GM19463 (cell line): Measurements from ENCODE around the gene PPP1R15A.
"Not testable (repeated sequence)": the region's sequence is repeated elsewhere in the genome, so short reads cannot be mapped to it uniquely, and the experiment has no call there.

ENCODE experiments used
- ATAC-seq: cut with Tn5 transposase; IDR thresholded peaks from one replicate; pipeline ENCODE4 v1.9.1; 2021; ENCODE audit warnings: mild to moderate bottlenecking, moderate library complexity; ENCODE audit not compliant: unreplicated experiment

Gene PPP1R15A

DNA sequence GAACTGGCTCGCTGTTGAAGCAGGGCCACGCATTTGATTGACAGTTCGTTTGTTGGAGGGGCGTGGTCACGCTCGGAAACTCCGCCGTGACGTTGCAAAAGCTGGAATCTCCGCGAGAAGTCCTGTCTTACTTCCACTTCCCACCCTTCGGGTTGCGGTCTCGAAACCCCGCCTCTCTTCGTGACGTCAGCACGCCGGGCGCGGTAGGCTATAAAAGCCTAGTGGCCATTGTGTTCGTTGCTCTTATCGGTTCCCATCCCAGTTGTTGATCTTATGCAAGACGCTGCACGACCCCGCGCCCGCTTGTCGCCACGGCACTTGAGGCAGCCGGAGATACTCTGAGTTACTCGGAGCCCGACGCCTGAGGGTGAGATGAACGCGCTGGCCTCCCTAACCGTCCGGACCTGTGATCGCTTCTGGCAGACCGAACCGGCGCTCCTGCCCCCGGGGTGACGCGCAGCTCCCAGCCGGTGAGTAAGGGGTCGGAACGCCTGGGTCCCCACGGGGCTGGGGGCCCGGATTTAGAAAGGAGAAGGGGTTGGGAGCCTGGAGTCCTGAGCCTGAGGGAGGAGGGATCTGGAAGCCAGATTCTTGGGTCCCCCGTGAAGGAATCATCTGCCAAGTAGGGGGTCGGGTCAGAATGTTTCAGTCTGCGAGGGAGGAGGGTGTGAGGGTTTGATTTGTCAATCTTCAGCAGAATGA is at the start of gene PPP1R15A:
PPP1R15A (plus strand) TSS at position 240 of the 702 bp plus-strand sequence. CDS start 813 bp downstream, outside the sequence.
- peak; percentile 36 for ATAC-seq

DNA sequence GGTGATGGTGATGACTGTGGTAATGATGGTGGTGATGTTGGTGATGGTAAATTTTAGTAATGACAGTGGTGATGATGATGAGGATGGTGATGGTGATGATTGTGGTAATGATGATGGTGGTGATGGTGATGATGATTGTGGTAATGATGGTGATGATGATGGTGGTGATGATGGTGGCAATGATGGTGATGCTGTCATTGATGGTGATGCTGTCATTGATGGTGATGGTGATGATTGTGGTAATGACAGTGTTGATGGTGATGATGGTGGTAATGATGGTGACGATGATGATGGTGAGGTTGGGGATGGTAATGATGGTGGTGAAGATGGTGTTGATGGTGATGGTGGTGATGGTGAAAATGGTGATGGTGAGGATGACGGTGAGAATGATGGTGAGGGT is 49.7 kb upstream of the PPP1R15A start:
- no peak for ATAC-seq

DNA sequence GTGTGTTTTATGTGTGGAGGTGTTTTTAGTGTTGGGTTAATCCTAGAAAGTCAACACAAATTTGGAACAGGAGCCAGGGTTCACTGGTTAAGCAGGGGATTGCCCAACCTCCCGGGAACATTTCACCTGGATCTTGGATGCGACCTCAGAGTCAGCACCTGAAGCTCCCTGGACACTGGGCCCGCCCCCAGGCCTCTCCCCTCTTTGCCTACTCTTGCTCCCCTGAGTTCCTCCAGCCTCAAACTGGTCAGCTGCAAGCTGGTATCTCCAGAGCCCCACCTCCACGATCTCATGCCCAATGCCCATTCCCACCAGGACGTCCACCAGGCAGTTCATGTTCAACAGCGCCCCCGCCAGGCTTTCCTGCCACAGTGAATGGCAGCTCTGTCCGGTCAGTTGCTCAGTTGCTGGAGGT is 45.6 kb upstream of the PPP1R15A start:
- ATAC-seq, result no peak

DNA sequence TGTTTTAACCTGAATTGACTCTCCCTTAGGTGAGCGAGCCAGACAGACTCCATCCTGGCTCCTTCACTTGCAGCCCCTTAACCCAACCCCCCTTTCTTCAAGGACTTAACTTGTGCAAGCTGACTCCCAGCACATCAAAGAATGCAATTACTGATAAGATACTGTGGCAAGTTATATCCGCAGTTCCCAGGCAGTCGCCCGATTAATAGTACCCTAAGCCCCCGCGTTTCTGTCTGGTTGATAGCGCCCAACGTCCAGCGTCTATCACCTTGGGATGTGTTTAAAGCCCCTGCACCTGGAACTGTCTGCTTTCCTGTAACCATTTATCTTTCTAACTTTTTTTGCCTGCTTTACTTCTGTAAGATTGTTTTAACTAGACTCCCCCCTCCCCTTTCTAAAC is 42.1 kb upstream of the PPP1R15A start:
- no peak for ATAC-seq

DNA sequence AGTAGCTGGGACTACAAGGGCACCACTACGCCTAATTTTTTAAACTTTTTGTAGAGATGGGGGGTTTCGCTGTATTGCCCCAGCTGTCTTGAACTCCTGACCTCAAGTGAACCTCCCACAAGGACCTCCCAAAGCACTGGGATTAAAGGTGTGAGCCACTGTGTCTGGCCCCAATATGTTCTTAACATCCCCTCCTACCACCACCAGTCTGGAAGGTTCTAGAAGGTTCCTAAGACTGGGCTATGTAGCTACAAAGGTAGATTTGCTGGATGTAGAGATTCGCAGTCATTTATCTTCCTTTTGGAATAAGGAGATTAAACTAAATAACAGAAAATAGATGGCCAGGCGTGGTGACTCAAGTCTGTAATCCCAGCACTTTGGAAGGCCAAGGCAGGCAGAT is 41.3 kb upstream of the PPP1R15A start:
- no peak for ATAC-seq

DNA sequence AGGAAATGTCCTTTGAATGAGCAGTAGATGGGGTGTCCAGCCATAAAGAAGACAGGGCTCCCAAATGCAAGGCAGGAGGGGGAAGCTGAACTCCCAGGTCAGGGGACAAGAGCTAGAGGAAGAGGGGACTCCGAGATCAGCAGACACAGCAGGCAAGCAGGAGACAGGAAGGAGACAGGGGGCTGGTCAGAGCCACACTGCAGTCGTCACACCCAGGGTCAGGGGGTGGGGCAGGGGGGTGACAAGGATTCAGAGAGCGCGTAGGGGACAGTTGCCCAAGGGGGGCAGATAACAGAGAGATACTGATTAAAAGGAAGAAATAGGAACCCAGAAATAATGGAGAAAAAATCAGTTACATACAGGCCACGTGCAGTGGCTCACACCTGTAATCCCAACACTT is 39.2 kb upstream of the PPP1R15A start:
- no peak for ATAC-seq

DNA sequence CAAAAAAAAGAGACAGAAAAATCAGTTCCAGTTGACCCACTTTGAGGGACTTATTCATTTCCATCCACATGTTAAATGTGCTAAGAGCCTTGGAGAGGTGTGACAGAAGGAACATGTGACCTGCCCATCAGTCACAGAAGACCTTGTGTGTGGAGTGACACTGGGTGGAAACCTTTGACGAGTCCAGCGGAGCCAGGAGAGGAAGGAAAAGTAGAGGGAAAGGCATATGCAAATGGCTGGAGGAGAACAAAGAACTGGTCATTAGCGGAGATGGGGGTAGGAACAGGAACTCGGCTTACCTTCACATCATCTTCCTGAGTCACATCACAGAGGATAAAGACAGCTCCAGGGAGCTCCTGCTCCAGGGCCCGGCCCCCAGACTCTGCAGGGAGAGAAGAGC is 38.2 kb upstream of the PPP1R15A start:
- ATAC-seq, result no peak

DNA sequence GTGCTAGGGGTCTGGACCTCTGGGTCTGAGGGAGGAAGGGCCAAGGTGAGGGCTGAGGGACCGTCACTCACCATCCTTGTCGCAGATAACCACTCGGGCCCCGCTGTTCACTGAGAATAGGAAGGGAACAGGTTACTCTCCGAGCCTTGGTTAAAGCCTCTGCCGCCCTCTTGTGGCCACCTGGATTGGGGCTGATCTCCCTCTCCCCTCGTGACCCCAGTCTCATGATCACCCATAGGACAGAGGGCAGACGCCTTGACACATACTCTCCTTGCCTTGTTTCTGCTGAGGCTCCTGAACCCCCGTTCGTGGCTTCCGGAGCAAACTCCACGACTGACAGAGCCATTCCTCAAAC is 36.5 kb upstream of the PPP1R15A start:
- ATAC-seq, result peak; percentile 75

DNA sequence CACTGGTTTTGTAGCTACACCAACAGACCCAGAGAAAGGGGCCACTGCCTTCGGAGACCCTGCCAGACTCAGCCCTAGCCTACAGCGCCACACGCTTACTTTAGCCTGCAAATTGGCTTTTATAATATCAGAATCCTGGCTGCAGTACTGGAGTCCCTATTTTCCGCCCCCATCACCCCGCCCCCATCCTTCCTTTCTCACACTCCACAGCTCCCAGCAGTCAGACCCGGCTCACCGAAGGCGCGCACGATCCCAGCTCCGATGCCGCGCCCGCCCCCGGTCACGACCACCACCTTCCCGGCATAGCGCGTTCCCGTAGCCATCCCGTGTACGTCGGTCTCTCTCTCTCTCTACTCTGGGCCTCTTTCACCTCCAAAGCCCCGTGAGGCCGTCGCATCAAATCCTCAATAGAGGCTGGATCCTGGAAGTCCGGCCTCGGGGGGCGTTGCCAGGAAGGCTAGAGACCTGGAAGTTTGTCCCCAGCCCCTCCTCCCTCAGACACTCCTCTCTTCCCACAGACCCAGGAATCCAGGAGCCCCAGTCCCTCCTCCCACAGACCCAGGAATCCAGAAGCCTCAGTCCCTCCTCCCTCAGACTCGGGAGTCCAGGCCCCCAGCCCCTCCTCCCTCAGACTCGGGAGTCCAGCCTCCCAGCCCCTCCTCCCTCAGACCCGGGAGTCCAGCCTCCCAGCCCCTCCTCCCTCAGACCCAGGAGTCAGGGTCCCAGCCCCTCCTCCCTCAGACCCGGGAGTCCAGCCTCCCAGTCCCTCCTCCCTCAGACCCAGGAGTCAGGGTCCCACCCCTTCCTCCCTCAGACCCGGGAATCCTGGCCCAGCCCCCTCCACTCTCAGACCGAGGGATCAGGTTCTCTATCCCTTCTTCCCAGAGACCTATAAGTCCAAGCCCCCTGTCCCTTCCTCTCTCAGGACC is 35.9 kb upstream of the PPP1R15A start, which contains the start of gene HSD17B14:
HSD17B14 (minus strand) TSS at position 403 of the 929 bp plus-strand sequence; CDS start at position 323, 80 bp downstream.
- peak; percentile 12 for ATAC-seq

DNA sequence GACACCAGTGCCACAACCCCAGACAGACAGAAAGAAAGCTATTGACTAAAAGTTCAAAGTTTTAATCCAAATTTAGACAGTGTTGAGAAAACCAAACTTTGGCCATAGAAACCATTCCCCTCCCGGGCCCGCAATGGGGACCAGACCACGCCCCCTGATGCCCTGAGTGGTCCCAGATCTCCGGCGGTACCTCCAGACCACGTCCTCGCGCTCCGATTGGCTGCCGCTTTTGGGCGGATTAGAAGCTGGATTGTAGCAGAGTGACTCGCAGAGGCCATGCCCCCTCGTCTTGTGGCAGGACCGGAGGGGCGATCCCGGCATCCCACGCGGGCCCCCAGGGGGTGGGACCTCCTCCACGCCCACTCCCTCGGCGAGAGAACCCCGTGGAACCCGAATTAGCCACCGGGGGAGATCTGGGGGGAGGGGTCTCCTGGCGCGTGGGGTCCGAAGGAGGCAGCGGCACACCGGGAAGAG is 35.1 kb upstream of the PPP1R15A start:
- no peak for ATAC-seq

DNA sequence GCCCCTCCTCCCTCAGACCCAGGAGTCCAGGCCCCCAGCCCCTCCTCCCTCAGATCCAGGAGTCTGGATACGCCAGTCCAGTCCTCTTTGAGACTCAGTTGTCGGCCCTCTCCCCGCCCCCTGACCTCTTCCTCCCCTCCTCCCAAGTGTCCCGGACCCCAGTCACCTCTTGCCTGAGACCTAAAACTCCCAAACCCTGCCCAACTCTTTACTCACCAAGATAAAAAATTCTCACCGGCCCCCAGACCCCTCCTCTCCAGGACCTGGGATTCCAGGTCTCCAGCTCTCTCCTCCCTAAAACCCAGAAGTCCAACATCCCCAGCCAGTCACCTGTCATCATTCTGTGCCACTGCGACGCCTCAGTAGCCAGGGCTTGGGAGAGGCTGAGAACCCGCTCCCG is 34.5 kb upstream of the PPP1R15A start:
- ATAC-seq, result no peak

DNA sequence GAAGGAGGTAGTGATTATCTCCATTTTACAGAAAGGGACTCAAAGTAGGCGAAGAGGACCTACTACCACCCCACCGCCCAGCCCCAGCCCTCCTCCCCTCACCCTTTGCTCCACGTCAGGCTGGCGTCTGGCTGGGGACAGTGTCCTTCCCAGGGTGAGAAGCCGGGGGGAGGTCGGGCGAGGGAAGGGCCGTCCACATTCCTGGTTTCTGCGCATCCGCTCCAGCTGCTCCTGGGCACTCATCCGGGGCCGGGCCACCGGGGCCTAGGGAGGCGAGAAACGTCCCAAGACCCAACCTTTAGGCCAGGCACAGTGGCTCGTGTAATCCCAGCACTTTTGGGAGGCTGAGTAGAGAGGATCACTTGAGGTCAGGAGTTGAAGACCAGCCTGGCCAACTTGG is 31.2 kb upstream of the PPP1R15A start:
- ATAC-seq, result no peak

DNA sequence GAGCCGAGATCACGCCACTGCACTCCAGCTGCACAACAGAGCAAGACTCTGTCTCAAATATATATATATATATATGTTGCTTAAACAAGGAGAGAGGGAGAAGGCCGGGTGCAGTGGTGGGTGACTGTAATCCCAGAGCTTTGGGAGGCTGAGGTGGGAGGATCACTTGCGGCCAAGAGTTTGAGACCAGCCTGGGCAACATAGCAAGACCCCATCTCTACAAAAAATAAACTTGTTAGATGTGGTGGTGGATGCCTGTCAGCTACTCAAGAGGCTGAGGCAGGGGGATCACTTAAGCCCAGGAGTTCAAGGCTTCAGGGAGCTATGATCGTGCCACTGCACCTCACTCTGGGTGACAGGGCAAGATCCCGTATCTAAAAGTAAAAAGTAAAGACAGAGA is 30.6 kb upstream of the PPP1R15A start:
- ATAC-seq, result no peak

DNA sequence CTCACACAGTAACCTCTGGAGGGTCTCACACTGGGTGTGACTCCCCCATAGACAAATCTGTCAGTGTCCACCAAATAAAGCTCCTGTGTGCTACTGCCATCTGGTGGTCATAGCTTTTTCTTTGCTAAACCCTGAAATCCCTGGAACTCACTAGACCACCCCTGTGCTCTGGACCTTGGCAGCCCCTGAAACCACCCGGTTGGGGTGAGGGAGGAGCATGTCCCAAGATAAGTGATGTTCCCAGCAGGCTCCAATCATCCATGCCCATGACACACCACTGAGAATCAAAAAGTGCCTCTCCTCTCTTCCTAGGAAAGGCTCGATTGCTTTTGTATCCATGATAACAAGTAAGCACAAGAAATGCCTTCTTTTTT is 29.4 kb upstream of the PPP1R15A start:
- ATAC-seq, result no peak

DNA sequence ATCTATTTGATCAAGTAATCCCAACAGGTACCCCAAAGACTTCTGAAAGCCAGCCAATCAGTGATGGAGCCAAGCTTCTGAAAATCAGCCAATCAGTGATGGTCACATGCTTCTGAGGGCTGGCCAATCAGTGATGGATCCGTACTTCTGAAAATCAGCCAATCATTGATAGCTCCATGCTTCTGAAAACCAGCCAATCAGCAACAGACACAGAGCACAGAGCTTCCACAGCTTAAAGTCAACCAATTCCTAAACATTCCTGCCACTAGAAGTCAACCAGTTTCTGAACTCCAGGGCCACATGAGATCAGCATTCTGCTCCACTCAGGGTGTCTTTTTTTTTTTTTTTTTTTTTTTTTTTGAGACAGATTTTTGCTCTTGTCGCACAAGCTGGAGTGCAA is 27.7 kb upstream of the PPP1R15A start:
- no peak for ATAC-seq

DNA sequence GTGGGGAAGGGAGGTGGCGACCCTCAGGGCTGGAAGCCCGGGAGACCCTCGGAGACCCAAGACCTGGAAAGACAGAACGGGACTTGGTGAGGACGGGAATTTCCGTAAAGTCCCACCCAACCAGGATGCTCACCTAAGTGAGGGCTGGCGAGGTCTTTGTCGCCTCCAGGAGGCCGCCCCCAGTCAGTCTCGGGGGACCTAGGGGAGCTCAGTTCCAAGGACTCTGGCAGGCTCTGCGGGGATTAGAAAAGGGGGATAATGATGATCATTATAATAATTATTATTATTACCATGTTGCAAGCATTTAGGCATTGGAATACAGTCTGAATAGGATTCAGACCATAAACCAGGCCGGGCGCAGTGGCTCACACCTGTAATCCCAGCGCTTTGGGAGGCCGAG is 26.8 kb upstream of the PPP1R15A start:
- ATAC-seq, result no peak

DNA sequence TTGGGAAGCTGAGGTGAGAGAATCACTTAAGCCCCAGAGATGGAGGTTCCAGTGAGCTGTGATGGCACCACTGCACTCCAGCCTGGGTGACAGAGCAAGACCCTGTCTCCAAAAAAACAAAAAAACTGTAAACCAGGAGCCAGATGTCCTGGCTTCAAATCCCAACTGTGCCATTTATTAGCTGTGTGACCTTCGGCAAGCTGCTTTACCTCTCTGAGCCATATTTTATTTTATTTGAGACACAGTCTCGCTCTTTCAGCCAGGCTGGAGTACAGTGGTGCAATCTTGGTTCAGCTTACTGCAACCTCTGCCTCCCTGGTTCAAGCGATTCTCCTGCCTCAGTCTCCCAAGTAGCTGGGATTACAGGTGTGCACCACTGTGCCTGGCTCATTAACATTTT is 25.6 kb upstream of the PPP1R15A start:
- not testable (repeated sequence) for ATAC-seq

DNA sequence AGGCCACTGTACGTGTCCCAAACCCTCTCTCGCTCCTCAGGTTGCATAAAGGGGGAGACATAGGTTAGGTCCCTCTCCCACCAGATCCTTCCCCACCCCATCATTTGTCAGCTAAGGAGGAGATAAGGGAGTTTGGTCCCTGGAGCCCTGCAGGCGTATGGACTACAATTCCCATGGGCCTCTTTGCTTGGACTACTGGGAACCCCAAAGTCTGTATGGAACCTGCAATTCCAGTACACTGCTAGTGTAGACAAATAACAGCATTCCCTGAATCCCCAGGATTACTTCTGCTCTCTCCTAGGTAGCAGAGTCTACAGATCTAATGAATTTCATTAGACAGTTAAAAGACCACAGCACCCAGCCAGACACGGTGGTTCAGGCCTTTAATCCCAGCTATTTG is 19.9 kb upstream of the PPP1R15A start:
- no peak for ATAC-seq

DNA sequence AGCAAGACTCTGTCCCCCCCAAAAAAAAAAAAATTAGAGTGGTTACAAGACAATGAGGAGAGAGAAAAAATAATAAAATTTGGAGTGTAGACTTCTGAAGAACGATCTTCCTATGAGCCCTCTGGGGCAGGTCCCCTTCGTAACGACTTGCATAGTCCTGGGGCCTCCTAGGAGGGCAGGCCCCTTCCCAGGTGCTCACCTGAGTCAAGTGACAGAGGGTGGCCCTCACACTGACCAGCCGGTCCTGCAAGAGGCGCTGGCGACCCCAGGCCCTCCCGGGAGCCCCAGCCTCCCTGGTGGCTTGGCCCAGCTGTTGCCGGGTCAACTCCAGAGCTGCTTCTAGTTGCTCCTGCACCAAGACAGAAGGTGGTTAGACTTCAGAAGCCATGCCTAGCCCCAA is 18.7 kb upstream of the PPP1R15A start:
- ATAC-seq, result no peak

DNA sequence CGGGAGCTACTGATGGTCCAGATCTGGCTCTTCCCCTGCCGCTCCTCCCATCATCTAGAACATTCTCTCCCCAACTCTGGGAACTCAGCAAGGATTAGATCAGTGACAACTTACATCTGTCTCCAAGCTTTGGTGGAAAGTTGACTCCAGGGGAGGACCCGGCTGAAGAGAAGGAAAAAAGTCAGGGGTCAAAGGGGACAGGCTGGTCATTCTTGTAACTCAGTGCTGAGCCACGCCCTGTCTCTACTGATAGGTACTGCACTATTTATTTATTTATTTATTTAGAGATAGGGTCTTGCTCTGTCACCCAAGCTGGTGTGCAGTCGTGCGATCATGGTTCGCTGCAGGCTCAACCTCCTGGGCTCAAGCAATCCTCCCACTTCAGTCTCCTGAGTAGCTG is 18.1 kb upstream of the PPP1R15A start:
- ATAC-seq, result no peak

DNA sequence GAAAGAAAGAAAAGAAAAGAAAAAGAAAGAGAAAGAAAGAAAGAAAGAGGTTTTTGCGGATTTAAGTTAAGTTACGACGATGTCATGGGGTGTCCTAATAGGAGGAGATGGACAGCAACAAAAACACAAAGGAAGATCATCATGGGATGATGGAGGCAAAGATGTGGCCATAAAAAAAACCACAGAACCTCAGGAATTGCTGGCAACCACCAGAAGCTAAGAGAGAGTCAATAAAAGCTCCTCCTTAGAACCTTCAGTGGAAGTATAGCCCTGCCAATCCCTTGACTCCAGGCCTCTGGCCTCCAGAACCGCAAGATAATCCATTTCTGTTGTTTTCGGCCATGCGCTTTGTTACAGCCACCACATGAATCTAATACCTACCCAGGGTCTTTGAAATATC is 15.3 kb upstream of the PPP1R15A start:
- no peak for ATAC-seq
